Left ventricle myocardium inferior (tissue), 1 donor: ENCODE data around the gene SESTD1. TPM values are rescaled to one million over a fixed set of nuclear protein-coding genes. Genes with fewer than 3 reads are reported as not detected.
"Not testable (repeated sequence)": the region's sequence is repeated elsewhere in the genome, so short reads cannot be mapped to it uniquely, and the experiment has no call there.

Source experiments
- DNase-seq: peaks from one replicate; pipeline ENCODE4 v3.0.0-alpha.2; 2020
- H3K27ac ChIP-seq: fragments of 200-600 bp; replicated peaks from 2 replicates; pipeline ENCODE4 v1.8.0; 2021
- H3K27me3 ChIP-seq: fragments of 200-600 bp; 2 replicates; pipeline ENCODE4 v1.8.0; 2021; ENCODE audit warnings: low read depth
- H3K36me3 ChIP-seq: fragments of 200-600 bp; 2 replicates; pipeline ENCODE4 v1.8.0; 2021
- H3K4me1 ChIP-seq: fragments of 200-600 bp; 2 replicates; pipeline ENCODE4 v1.8.0; 2021
- H3K4me3 ChIP-seq: fragments of 200-600 bp; 2 replicates; pipeline ENCODE4 v1.8.0; 2021; ENCODE audit warnings: mild to moderate bottlenecking, moderate library complexity
- H3K9me3 ChIP-seq: fragments of 200-600 bp; replicated peaks from 2 replicates; pipeline ENCODE4 v1.8.0; 2021
- CTCF ChIP-seq: fragments of 200-600 bp; IDR thresholded peaks from 2 replicates; pipeline ENCODE4 v1.8.0; 2021; ENCODE audit warnings: antibody characterized with exemption, mild to moderate bottlenecking, borderline replicate concordance
- intact Hi-C: fragments of 100-400 bp; cut with micrococcal nuclease; formaldehyde crosslinking; loops from one replicate; pipeline ENCODE4 v1.11.0; 2022
- total RNA-seq: library from RNA; stranded (reverse); fragmentation: NEBNext Ultra II Directional; extraction: Animal tissue kit (Norgen Biotek cat#: 25700); gene quantifications from one replicate; pipeline ENCODE4 v1.2.1, GENCODE V29; 2021
- donor health status: DM: no; HTN: yes; CAD: no; lungs with severe emphysema.

The SESTD1 gene
- total RNA-seq, 1 donor from 2014 or later: 33.7 TPM

- no peaks in the 10 kb centered on the region for H3K27me3 ChIP-seq
- TF ChIP-seq CTCF: no peak
- H3K4me3 ChIP-seq: no peak overlapping the region
- intact Hi-C loops: no loop called here
- peaks cover 16% of the 10 kb centered on the region for H3K4me1 ChIP-seq
- DNase-seq: no peak
- no peaks in the 10 kb centered on the region for H3K36me3 ChIP-seq
- H3K9me3 ChIP-seq: no peaks in the 10 kb centered on the region
- peak overlapping the region; percentile 45 for H3K27ac ChIP-seq
Observed at GRCh38 chr2:179059026-179059700, 205.5 kb downstream of the SESTD1 start.

GRCh38 chr2:179057737-179058136 is 206.9 kb downstream of the SESTD1 start:
- peak overlapping the region; percentile 45 for H3K27ac ChIP-seq
- no peaks in the 10 kb centered on the region for H3K27me3 ChIP-seq
- DNase-seq: no peak
- H3K4me1 ChIP-seq: peaks cover 16% of the 10 kb centered on the region
- H3K4me3 ChIP-seq: no peak overlapping the region
- H3K9me3 ChIP-seq: no peaks in the 10 kb centered on the region
- intact Hi-C loops: no loop called here
- no peak for TF ChIP-seq CTCF
- no peaks in the 10 kb centered on the region for H3K36me3 ChIP-seq

DNA sequence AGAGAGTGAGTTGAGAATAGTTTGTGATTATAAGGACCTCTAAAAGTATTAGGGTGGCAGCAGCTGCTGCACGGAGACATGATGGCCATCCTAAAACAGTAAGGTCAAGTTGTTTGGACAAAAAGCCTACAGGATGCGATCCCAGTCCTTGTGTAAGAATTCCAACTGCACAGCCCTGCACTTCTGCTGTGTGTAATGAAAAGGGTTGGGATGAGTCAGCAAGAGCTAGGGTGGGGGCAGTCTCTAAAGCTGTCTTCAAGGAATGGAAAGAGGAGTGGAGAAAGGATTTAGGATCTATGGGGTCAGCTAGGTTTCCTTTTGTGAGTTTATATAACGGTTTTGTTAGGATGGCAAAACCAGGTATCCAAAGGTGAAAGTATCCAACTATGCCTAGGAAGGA is 211.1 kb downstream of the SESTD1 start:
- H3K27ac ChIP-seq, H3K27me3 ChIP-seq, H3K4me3 ChIP-seq, DNase-seq, intact Hi-C loops, H3K9me3 ChIP-seq, H3K36me3 ChIP-seq: not testable (repeated sequence)
- H3K4me1 ChIP-seq: peaks cover 38% of the 10 kb centered on the region

Other genes starting within 250 kb of the SESTD1 start
- gene CCDC141, start 214.7 kb downstream of the SESTD1 start, total RNA-seq: 208 TPM